ENCODE data around the gene ILDR2. TPM values are rescaled to one million over a fixed set of nuclear protein-coding genes. Genes with fewer than 3 reads are reported as not detected.

The ILDR2 gene
- total RNA-seq, 1 donor = 0.43 TPM

GRCh38 chr1:166980818-166981217 lies 5.5 kb upstream of the ILDR2 start:
- DNase-seq (ENCODE audit: low read depth) = no peak
- H3K4me3 ChIP-seq (ENCODE audit: low read depth, low read length) = no peak overlapping the region
- no peak for TF ChIP-seq CTCF (IDR thresholded peaks at IDR 0.05; ENCODE audit: insufficient read depth, low read depth, low read length)

- H3K4me3 ChIP-seq (ENCODE audit: low read depth, low read length) = no peak overlapping the region
- DNase-seq (ENCODE audit: low read depth) = no peak
- TF ChIP-seq CTCF (IDR thresholded peaks at IDR 0.05; ENCODE audit: insufficient read depth, low read depth, low read length) = no peak
Observed at GRCh38 chr1:166980383-166980782, 5.0 kb upstream of the ILDR2 start.

- no peak overlapping the region for H3K4me3 ChIP-seq (ENCODE audit: low read depth, low read length)
- DNase-seq (ENCODE audit: low read depth) = no peak
- no peak for TF ChIP-seq CTCF (IDR thresholded peaks at IDR 0.05; ENCODE audit: insufficient read depth, low read depth, low read length)
Observed at GRCh38 chr1:166978821-166979220, 3.5 kb upstream of the ILDR2 start.

GRCh38 chr1:166977951-166978350 lies 2.6 kb upstream of the ILDR2 start:
- TF ChIP-seq CTCF (IDR thresholded peaks at IDR 0.05; ENCODE audit: insufficient read depth, low read depth, low read length) = no peak
- no peak overlapping the region for H3K4me3 ChIP-seq (ENCODE audit: low read depth, low read length)
- DNase-seq (ENCODE audit: low read depth) = no peak

GRCh38 chr1:166974647-166975345 lies 544 bp downstream of the ILDR2 start:
- DNase-seq (ENCODE audit: low read depth) = no peak
- peak overlapping the region; percentile 51 for H3K4me3 ChIP-seq (ENCODE audit: low read depth, low read length)
- TF ChIP-seq CTCF (IDR thresholded peaks at IDR 0.05; ENCODE audit: insufficient read depth, low read depth, low read length) = no peak

- no peak overlapping the region for H3K4me3 ChIP-seq (ENCODE audit: low read depth, low read length)
- no peak for TF ChIP-seq CTCF (IDR thresholded peaks at IDR 0.05; ENCODE audit: insufficient read depth, low read depth, low read length)
- no peak for DNase-seq (ENCODE audit: low read depth)
Observed at GRCh38 chr1:166972826-166973225, 2.5 kb downstream of the ILDR2 start.

GRCh38 chr1:166972193-166972592 lies 3.1 kb downstream of the ILDR2 start:
- H3K4me3 ChIP-seq (ENCODE audit: low read depth, low read length) = no peak overlapping the region
- DNase-seq (ENCODE audit: low read depth) = no peak
- TF ChIP-seq CTCF (IDR thresholded peaks at IDR 0.05; ENCODE audit: insufficient read depth, low read depth, low read length) = no peak

All from fibroblast of villous mesenchyme (primary cell).